ENCODE results near the gene LCNL1. TPM values are rescaled to one million over a fixed set of nuclear protein-coding genes. Genes with fewer than 3 reads are reported as not detected.

The LCNL1 gene
- total and polyA plus RNA-seq, 2 of the 13 experiments (the other 11 are each of a cell fraction or from before 2014, with no cell fraction given), result not detected

- Histone ChIP-seq H2AFZ (ENCODE audit: low read length) (no peak overlapping the region), H3K27ac (ENCODE audit: extremely low read length, insufficient read depth, low read length) (peak overlapping the region; percentile 95), H3K4me2 (ENCODE audit: low read depth, low read length) (peak overlapping the region; percentile 100), H3K4me1 (ENCODE audit: insufficient read depth, low read length) (peaks cover 48% of the 10 kb centered on the region), H3K4me3 (replicated peaks in 1 of 3; ENCODE audit: insufficient read depth in 1 of 3, low read depth in 2 of 3, low read length in 3 of 3) (peak overlapping the region; percentile 68 to 90 (median 87)), H3K9me3 (ENCODE audit: low read length) (no peaks in the 10 kb centered on the region), H3K9ac (ENCODE audit: insufficient read depth, low read depth, low read length) (peak overlapping the region; percentile 86), H3K36me3 (replicated peaks in 1 of 2; ENCODE audit: control insufficient read depth in 1 of 2, insufficient read depth in 2 of 2, low read length in 2 of 2) (no peaks in the 10 kb centered on the region), H3K79me2 (ENCODE audit: insufficient read depth, low read length) (peaks cover 5% of the 10 kb centered on the region), H4K20me1 (ENCODE audit: insufficient read depth, low read length) (no peaks in the 10 kb centered on the region), H3K27me3 (ENCODE audit: control insufficient read depth in 1 of 2, insufficient read depth in 2 of 2, low read length in 2 of 2) (no peaks in the 10 kb centered on the region)
- in situ Hi-C loops (cut with HindIII; ENCODE audit: extremely low pct_ligation_motif_present, low pct_unique_long_range_greater_than_20kb) (no loop called here), intact Hi-C loops (cut with micrococcal nuclease; ENCODE audit: unreplicated experiment) (no loop called here)
- CTCF ChIA-PET (ENCODE audit: low intra/inter-chr PET ratio, low total read pairs), result no interaction called here
- TF ChIP-seq PAWR (CRISPR knock-in tag; IDR thresholded peaks at IDR 0.05; ENCODE audit: borderline replicate concordance) (0 out of 2 replicates have a peak, but pooled peaks have one; percentile 1), MAFK (conservative IDR thresholded peaks at IDR 0.05 in 1 of 2, IDR thresholded peaks at IDR 0.05 in 1 of 2; ENCODE audit: low read length in 2 of 2) (no peak), ZNF589 (CRISPR knock-in tag; conservative IDR thresholded peaks at IDR 0.05) (peak; percentile 41; the same call in 1 of the 2 replicates), AGO2 (optimal IDR thresholded peaks at IDR 0.05; ENCODE audit: low read depth, low read length) (peak; percentile 72), DNMT1 (CRISPR knock-in tag; IDR thresholded peaks at IDR 0.05) (no peak), TMF1 (CRISPR knock-in tag; IDR thresholded peaks at IDR 0.05; ENCODE audit: low read depth) (peak; percentile 6; the same call in 1 of the 2 replicates), WIZ (CRISPR knock-in tag; IDR thresholded peaks at IDR 0.05) (0 out of 2 replicates have a peak, but pooled peaks have one; percentile 13), ZNF773 (CRISPR knock-in tag; IDR thresholded peaks at IDR 0.05; ENCODE audit: borderline replicate concordance) (peak; percentile 10; the same call in 1 of the 2 replicates), STAT5B (CRISPR knock-in tag; IDR thresholded peaks at IDR 0.05) (no peak)
- TF ChIP-seq, protein P1, sequence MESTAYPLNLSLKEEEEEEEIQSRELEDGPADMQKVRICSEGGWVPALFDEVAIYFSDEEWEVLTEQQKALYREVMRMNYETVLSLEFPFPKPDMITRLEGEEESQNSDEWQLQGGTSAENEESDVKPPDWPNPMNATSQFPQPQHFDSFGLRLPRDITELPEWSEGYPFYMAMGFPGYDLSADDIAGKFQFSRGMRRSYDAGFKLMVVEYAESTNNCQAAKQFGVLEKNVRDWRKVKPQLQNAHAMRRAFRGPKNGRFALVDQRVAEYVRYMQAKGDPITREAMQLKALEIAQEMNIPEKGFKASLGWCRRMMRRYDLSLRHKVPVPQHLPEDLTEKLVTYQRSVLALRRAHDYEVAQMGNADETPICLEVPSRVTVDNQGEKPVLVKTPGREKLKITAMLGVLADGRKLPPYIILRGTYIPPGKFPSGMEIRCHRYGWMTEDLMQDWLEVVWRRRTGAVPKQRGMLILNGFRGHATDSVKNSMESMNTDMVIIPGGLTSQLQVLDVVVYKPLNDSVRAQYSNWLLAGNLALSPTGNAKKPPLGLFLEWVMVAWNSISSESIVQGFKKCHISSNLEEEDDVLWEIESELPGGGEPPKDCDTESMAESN (CRISPR knock-in tag; conservative IDR thresholded peaks at IDR 0.05), result 0 out of 2 replicates have a peak, but pooled peaks have one; percentile 28
- WGBS (ENCODE audit: low lambda C conversion rate), result 24% methylated on average over 3 of the region's 9 CpGs
- peak; percentile 2 for ATAC-seq
- BruUV-seq (replicated peaks), result no TSS peak
- DNase-seq (ENCODE audit: low spot score), result no peak
- POLR2A ChIA-PET, result interaction anchor here (0.6 kb wide), 1 partner anchor 32 kb away, joined by 3 read pairs; no protein-coding TSS in a partner anchor
- FAIRE-seq, result no peak
Observed at GRCh38 chr9:136950656-136951276, 32.0 kb upstream of the LCNL1 start.
